Renal pelvis (tissue), 4 donors: ENCODE measurements around the gene DLGAP4. TPM values are rescaled to one million over a fixed set of nuclear protein-coding genes. Genes with fewer than 3 reads are reported as not detected.
A peak's percentile ranks its signal among the peaks of the same experiment; 100 is the strongest.

ENCODE experiments used
- DNase-seq: peaks from one replicate; pipeline ENCODE4 v3.0.0-alpha.2; 2013
- polyA plus RNA-seq, 3 donors: library from polyadenylated mRNA; unstranded; fragments of 120-200 nt; gene quantifications; one replicate each; pipeline ENCODE4 v1.2.1, GENCODE V29; 2013; ENCODE audit not compliant: insufficient read length in 3 of 3

The DLGAP4 gene
- polyA plus RNA-seq, 3 donors, result 68.8 to 72.5 (median 69.3) TPM

- no peak for DNase-seq
These were observed 43.4 kb downstream of the DLGAP4 start for GRCh38 chr20:36349384-36350170.

DNA sequence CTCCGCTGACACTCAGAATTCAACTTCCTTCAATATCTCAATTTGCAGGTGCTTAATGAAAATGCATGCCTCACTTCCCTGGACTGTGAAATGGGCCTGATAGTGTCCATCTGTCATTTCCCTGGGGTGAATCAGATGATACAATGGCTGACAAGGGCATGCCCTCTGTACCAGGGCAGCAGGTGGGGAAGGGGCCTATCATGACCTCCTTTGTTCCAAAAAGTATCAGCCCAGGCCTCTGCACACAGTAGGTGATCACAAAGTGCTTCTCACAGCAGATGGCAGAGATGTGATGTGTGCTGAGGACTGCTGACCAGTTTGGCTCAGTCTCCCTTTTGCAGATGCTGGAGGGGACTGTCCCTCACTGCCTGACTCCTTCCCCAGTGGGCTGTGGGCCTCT is 44.3 kb downstream of the DLGAP4 start:
- no peak for DNase-seq

DNA sequence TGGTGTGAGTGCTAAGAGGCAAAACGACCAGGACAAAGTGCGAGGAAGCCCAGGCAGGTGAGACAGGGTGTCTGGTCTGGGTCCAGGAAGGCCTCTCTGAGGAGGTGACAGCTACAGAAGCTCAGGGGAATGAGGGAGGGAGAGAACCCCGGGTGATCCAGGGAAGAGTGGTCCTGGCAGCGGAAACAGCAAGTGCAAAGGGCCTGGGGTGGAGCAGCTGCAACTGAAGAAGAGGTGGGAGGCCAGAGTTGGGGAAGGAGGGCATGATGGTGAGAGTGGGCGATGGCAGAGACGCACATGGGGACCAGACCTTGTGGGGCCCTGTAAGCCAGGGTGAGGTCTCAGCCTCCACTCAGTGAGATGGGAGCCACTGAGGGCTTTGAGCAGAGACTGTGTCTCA is 45.8 kb downstream of the DLGAP4 start:
- DNase-seq, result no peak

- no peak for DNase-seq
These were observed 46.9 kb downstream of the DLGAP4 start for GRCh38 chr20:36352843-36353553.

DNA sequence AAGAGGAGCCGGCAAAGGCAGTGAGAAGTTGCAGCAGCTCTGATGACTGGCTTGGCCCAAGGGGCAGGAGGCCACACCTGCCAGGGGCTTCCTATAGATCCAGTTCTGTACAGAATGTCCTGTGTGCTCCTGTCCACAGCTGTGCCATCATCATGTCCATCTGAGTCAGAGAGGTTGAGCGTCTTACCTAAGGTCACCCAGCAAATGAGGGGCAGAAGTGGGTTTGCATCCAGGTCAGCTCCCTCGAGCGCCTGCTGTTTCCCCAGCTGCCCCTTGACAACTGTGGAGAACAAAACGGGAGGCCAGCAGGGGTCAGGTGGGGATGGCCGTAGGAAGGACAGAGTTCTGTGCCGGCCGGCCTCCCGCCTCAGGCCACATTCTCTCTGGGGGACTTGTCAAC is 47.6 kb downstream of the DLGAP4 start:
- no peak for DNase-seq

DNA sequence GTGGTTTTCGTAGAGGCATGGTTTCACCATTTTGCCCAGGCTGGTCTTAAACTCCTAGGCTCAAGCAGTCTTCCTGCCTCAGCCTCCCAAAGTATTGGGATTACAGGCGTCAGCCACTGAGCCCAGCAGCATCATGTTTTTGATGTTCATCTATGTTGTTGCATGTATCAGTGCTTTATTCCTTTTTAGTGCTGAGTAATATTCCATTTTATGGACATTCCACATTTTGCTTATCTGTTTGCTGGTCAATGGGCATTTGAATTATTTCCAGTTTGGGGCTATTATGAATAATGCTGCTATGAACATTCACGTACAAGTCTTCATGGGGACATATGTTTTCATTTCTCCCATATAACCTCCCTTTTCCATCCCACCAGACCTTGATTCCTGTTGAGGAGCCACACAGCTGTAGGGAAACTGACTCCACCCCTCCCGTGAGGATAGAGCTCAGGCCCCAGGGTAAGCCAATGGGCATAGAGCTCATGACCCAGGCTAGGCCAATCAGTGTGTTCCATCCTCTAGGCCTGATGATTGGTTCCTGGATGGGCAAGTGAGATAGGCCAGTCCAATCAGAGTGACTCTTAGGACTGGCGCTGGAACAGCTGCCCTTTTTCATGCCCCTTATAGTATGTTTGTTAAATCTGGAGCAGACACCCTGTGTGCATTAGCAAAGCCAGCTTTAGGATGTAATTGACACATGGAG is 49.5 kb downstream of the DLGAP4 start:
- DNase-seq, result no peak

DNA sequence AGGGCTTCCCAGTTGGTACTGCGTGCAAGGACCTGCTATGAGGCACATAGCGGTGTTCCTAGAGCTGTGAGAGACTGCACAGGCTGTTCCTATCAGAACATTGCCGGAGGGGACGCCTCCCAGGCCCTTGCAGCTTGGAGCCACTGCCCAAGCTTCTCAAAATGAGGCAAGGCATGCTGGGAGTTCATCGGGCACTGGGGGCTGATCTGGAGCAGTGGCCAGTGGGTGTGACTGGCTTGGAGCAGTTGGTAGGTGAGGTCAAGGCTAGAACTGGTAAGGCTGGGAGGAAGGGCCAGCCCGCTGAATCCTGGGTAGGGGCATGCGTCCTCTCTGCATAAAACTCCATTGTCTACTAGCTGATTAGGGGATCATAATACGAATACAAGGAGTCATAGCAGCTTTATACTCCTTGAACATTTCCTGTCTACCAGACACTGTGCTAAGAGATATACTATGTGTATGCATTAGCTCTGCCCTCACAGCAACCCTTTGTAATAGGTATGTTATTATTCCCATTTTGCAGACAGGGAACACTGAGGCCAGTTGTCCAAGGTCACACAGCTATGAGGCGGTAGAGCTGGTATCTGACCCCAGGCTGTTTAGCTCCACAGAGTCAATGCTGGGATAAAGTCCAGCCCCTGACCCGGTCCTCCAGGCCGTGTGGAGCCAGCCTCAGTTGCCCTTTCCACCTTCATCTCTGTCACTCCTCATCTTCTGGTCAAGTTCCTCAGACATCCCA is 53.7 kb downstream of the DLGAP4 start:
- no peak for DNase-seq

GRCh38 chr20:36360429-36360828 is 54.3 kb downstream of the DLGAP4 start:
- DNase-seq, result no peak

GRCh38 chr20:36361406-36361805 is 55.3 kb downstream of the DLGAP4 start:
- no peak for DNase-seq

DNA sequence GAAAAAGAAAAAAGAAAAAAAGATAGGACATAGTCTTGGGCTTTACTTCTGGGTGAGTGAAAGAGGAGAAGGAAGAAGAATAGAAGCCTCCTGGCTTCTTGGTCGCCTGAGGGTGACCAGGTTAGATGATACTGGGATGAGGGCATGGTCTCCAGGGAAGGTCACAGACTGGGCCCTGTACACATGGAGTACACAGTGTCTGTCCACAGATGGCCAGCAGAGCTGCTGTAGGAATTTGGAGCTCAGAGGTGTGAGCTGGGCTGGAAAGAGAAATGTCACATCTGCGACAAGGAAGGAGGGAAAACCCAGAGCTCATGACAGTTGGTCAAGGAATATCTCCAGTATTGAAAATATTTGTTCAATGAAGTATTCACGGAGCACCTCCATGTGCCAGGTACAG is 56.1 kb downstream of the DLGAP4 start:
- DNase-seq, result no peak

- no peak for DNase-seq
These were observed 57.0 kb downstream of the DLGAP4 start for GRCh38 chr20:36362978-36363713.

DNA sequence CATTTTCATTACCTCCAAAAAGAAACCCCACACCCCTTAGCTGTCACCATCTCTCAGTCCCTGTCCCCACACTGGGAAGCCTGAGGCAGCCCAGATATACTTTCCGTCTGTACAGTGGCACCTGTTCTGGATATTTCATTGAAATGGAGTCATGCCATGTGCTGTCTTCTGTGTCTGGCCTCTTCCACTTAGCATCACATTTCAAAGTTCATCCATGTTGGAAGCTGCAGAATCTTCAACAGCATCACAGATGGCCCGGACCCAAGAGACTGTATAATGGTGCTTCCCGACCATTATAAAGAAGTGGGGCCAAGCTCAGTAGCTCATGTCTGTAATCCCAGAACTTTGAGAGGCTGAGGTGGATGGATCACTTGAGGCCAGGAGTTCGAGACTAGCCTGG is 58.4 kb downstream of the DLGAP4 start:
- DNase-seq, result no peak

DNA sequence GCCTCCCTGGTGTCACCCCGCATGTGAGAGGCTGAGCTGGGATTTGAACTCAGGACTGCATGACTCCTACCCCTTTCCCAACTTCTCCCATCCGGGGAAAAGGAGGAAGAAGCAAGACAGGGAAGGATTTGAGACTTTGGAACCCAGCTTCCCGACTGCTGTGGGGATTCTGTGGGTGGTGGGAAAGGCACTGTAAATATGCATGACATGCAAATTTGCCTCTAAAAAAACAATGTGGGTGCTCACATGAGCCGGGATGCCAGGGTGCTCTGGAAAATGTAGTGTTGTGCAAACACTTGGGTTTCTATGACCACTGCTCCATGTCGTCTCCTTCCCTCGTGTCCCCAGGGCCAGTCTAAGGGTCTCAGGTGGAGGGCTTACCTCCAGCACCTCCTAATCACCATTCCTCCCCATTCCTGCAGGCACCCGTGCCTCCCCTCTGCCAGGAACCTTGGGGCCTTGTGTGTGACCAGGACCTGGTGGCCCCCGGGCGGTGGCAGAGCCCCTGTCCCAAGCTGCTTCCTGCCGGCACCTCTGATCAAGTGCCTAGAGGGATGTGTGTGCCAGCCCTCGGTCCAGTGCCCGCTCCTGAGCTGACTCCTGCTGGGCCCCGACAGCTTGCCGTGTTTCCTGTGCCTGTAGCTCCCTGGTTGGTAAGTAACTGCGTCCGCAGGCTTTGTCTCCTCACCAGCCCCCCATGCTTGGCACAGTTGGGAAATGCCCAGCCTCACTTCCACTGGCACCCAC is 60.7 kb downstream of the DLGAP4 start:
- no peak for DNase-seq

- DNase-seq, result no peak
These were observed 61.2 kb downstream of the DLGAP4 start for GRCh38 chr20:36367370-36367745.

GRCh38 chr20:36367907-36368799 is 62.0 kb downstream of the DLGAP4 start:
- no peak for DNase-seq

GRCh38 chr20:36368869-36369268 is 62.7 kb downstream of the DLGAP4 start:
- DNase-seq, result no peak

DNA sequence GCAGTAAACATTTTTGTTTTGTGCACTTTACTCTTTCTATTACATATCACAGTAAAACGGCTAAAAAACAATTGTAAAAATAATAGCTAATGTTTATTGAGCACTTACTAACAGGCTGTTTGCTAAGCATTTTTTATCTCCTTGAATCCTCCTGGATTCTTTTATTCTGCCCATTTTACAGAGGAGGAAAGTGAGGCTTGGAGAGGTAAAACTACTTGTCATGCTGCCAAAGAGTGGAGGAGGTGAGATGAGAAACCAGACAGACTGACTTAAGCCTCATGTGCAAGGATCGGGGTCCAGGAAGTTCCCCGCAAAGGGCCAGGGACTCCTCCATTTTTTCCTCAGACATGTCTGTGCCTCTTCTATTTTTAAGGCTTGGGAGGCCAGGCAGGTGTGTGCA is 63.6 kb downstream of the DLGAP4 start:
- no peak for DNase-seq

- DNase-seq, result no peak
These were observed 65.1 kb downstream of the DLGAP4 start for GRCh38 chr20:36370991-36371790.

GRCh38 chr20:36372666-36373065 is 66.5 kb downstream of the DLGAP4 start:
- peak; percentile 23 for DNase-seq
